ENCODE results near the gene LPCAT3.
"Not testable (repeated sequence)": the region's sequence is repeated elsewhere in the genome, so short reads cannot be mapped to it uniquely, and the experiment has no call there.

The LPCAT3 gene

DNA sequence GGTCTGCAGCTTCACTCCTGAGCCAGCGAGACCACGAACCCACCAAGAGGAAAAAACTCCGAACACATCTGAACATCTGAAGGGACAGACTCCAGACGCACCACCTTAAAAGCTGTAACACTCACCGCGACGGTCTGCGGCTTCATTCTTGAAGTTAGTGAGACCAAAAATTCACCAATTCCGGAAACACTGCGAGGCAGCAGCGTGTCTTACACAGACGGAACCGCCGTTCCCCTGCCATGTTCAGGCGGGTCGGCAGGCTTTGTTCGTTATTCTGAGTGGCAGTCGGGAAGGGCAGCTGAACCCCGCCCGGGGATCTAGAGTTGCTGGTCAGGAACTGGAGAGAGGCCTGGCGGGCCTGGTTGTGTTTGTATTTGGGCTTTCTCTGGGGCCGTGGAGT lies 20.3 kb upstream of the LPCAT3 start:
- DNase-seq (ENCODE audit: low read depth in 1 of 2, low spot score in 1 of 2) = no peak

DNA sequence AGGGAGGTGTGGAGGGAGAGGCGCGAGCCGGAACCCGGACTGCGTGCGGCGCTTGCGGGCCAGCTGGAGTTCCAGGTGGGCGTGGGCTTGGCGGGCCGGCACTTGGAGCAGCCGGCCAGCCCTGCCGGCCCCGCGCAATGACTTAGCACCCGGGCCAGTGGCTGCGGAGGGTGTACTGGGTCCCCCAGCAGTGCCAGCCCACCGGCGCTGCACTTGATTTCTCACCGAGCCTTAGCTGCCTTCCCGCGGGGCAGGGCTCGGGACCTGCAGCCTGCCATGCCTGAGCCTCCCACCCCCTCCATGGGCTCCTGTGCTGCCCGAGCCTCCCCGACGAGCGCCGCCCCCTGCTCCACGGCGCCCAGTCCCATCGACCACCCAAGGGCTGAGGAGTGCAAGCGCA lies 19.1 kb upstream of the LPCAT3 start:
- DNase-seq (ENCODE audit: low read depth in 1 of 2, low spot score in 1 of 2) = not testable (repeated sequence)

DNA sequence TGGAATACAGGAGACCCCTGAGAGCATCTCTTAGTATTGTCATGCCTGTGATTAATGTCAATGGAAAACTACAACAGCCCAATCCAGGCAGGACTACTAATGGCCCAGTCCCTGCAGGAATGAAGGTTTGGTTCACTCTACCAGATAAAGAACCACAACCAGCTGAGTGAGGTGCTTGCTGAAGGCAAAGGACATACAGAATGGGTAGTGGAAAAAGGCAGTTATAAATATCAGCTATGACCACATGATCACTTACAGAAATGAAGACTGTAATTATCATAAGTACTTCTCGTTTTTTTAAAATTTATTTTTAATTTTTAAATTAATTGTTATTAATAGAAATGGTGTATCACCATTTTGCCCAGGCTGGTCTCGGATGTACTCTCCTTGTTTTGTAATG lies 17.2 kb upstream of the LPCAT3 start:
- DNase-seq (ENCODE audit: low read depth in 1 of 2, low spot score in 1 of 2) = no peak

DNA sequence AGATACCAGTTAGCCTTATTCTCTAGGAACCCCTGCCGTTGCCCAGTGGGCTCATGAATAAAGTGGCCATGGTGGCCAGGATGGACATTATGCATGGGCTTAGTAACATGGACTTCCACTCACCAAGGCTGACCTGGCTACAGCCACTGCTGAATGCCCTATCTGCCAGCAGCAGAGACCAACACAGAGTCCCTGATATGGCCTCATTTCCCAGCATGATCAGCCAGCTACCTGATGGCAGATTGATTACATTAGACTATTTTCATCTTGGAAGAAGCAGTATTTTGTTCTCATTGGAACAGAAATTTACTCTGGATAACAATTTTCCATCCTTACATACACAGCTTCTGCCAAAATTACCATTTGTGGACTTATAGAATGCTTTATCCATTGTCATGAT lies 16.2 kb upstream of the LPCAT3 start:
- DNase-seq (ENCODE audit: low read depth in 1 of 2, low spot score in 1 of 2) = no peak

DNA sequence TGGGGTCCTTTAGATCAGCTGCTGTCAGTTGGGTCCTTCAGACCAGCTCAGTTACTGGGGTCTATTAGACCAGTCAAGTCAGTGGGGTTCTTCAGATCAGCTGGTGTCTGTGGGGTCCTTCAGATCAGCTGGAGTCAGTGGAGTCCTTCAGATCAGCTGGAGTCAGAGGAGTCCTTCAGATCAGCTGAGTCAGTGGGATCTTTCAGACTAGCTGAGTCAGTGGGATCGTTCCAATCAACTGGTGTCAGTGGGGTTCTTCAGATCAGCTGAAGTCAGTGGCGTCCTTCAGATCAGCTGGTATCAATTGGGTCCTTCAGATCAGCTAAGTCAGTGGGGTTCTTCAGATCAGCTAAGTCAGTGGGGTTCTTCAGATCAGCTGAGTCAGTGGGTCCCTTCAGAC lies 14.7 kb upstream of the LPCAT3 start:
- DNase-seq (ENCODE audit: low read depth in 1 of 2, low spot score in 1 of 2) = no peak

DNA sequence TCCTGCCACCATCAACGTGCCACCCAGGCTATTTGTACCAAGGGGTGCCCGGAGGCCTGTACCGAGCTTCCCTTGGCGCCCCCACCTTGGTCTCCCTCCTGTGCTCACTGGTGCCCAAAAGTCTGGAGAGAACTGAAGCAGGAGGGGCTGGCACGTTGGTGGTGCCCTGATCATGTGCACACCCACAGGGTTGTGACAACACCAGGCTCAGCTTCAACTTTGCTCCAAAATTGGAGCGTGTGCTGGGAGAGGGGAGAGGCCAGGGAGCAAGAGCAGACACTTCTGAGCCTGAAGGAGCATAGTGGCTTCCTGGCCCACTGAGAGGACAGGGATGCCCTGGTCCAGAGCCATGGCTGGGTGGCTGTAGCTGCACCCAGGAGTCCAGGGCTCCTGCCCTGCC lies 13.0 kb upstream of the LPCAT3 start:
- no peak for DNase-seq (ENCODE audit: low read depth in 1 of 2, low spot score in 1 of 2)

DNA sequence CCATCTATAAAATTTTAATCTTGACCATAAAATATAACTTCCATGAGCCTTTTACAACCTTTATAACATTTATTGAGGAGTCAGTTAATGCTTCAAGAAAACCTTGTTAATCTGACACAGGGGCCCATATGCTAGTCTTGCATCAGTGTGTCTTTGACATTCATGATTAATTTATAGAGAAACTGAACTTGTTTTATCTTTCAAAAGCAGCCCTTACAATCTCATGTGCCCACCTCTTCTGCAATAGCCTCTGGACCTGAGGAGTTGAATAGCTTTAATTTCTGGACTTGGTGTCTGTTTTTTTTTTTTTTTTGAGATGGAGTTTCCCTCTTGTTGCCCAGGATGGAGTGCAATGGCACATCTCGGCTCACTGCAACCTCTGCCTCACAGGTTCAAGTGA lies 8.6 kb upstream of the LPCAT3 start:
- no peak for DNase-seq (ENCODE audit: low read depth in 1 of 2, low spot score in 1 of 2)

DNA sequence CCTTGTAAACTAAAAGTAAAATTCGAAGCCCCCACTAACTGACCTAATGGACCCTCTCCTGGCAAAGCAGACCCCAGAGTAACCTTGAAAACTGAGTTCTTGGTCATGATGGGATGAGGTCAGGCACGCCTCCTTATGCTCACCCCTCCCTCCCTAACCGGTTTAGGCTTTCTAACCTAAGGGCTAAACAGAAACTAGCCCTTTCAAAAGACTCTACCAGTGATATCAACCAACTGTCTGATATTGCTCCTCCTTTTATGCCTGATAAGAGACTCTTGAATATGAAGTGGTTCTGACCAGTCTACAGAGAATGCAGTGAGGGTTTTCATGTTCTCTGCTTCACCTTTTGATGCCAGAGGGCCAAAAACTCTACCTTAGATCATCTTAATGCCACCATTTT lies 4.8 kb upstream of the LPCAT3 start:
- DNase-seq (ENCODE audit: low read depth in 1 of 2, low spot score in 1 of 2) = no peak

DNA sequence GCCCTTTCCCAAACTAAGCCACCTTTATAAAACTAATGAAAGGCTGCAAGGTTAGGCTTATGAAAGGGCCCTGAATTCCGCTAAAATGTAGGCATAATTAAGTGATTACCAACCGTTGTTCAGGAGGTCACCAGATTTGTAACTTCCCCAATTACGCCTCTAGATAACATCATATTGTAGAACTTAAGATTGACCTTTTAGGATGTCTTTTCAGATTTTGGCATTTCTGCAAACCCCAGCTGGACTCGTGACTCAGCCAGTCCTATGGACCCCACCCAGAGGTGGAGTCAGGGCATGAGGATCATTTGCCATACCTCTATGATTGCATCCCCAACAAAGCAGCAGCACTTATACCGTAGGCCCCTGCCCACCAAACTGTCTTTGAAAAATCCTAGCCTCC lies 3.7 kb upstream of the LPCAT3 start:
- DNase-seq (ENCODE audit: low read depth in 1 of 2, low spot score in 1 of 2) = no peak

DNA sequence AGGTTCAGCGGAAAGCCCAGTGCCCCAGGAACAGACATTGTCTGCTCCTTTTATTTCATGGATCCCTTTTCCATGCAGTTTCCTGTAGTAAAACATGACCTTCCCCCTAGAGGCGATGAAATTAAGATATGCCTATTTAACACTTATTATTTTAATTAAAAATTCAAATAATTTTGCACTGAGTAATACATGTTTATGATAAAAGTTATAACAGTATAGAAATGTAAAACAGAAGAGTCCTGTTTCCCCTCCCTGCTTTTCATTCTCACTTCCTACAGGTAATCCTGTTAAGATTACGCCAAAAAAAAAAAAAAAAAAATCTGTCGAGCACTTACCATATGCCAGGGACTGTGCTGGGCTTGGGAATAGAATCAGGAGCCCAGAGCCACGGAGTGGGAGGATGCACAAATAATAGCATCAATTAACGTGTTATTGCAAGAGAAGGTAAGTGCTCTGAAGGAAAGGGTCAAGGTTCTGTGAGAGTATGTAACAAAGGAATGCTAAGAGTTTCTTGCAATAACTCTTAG lies 830 bp upstream of the LPCAT3 start:
- no peak for DNase-seq (ENCODE audit: low read depth in 1 of 2, low spot score in 1 of 2)

DNA sequence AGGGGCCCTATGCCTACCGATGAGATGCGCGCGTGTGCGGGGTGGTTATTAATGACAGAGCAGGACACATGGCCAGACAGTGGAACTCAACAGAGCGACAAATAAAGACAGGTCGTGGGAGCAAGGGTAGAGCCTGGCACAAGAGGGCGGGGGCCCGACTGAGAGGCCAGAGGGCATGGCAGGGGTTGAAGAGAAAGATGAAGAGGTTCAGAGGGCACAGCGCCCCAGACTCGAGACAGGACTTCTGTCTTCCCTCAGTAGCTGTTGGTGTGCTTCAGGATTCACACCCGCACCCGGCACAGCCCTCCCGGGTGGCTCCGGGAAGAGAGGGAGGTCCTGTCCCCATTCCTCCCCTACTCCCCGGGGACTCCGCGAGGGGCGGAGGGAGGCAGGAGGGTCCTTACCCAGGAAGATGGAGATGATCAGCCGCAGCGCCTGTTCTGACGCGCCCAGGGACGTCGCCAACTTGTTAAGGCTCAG lies 366 bp downstream of the LPCAT3 start:
- DNase-seq (ENCODE audit: low read depth in 1 of 2, low spot score in 1 of 2) = no peak

DNA sequence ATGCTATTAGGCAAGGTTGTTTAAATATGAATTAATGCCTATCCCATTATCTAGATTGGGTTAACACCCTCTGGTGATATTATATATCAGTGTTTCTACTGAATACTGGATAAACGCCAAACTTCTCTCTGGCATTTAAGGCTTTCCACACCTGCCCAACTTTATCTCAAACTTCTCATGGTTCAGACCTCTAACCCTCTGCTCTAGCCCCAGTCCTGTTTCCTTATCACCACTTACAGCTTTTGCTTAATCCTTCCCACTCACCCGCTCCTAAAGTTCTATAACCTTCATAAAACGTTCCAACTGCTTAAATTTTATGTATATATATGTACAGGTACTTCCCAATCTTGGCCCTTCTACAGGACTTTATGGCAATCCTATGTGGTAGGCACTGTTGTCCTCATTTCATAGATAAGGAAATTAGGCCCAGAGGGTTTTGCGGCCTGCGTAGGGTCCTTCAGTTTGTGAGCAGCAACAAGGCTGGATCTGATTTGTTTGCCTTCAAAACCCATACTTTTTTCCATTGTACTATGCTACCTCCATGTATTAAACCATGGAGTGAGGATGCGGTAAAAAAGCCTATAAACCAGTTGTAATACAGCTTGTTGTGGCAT lies 1.2 kb downstream of the LPCAT3 start:
- no peak for DNase-seq (ENCODE audit: low read depth in 1 of 2, low spot score in 1 of 2)

DNA sequence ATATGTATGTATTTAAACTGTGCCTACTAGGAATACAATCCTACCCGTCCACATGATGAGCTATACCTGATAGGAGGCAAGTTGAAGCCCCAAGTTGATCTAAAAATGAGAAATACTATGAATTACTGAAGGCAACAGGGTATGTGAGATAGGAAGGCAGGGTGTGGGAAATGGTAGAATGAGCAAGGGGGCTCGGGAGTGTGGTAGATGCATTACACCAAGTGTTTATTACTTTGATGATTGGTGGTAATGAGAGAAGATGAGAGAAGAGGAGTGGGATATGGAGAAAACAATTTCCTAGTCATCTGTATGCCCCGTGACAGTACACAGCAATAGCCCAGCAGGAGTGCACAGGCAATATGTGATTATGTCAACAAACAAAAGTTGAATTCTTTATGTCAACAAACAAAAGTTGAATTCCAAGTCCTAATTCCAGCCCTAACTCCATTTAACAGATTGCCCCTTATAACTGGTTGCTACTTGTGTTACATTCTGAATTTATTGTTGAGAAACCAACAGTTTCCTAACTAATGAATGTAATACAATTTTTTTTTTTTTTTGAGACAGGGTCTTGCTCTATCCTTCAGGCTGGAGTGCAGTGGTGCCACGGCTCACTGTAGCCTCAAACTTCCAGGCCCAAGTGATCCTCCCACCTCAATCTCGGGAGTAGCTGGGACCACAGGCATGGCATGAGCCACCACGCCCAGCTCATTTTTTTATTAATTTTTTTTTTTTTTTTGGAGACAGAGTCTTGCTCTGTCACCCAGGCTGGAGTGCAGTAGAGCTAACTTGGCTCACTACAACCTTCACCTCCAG lies 2.5 kb downstream of the LPCAT3 start:
- no peak for DNase-seq (ENCODE audit: low read depth in 1 of 2, low spot score in 1 of 2)

DNA sequence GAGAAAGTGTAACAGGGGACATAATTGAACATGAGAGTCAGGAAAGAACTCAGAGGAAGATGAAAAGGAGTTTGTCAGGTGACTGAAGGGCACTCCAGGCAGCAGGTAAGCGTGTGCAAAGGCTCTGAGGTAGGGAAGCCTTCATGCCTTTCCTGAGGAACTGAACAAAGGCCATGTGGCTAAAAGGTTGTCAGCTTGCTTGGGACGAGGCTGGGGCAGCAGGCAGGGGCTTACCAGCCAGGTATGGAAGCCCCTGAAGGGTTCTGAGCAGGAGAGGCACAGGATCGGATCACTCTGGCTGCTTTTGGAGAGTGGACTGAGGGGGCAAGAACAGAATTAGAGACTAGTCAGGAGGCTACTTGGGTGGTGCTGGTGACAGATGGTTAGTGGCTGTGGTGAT lies 5.2 kb downstream of the LPCAT3 start:
- DNase-seq (ENCODE audit: low read depth in 1 of 2, low spot score in 1 of 2) = no peak

DNA sequence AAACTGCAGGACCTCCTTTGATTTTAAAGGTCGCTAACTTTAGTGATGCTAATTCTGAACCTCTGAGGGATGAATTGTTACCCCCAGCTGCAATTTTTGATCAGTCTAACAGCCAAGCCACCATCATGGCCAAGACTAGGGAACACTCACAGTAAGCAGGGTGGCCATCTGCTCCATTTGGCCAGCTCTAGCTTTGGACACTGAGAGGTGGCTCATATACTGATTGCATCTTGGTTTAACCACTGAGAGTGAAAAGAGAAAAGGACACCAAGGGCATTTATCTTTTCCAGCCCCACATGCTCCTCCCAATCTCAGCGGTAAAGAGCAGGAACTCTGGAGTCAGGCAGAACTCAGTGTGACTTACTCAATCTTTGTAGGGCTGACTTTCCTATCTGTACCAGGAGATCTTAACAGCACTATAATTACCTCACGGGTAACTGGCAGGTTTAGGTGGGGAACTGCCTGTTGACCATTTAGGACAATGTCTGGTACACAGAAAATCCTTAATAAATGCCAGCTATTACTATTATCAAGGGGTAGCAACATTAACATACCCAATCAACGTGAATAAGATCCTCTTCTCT lies 6.2 kb downstream of the LPCAT3 start:
- DNase-seq (ENCODE audit: low read depth in 1 of 2, low spot score in 1 of 2) = no peak

DNA sequence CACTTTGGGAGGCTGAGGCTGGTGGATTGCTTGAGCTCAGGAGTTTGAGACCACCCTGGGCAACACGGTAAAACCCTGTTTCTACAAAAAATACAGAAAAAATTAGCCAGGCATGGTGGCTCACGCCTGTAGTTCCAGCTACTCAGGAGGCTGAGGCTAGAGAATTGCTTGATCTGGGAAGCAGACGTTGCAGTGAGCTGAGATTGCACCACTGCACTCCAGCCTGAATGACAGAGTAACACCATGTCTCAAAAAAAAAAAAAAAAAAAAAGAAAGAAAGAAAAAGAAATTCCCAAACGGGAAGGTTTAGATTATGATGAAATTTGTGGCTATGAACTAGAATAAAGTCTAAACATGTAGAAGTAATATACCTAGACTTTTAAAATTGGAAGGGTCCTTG lies 6.9 kb downstream of the LPCAT3 start:
- DNase-seq (ENCODE audit: low read depth in 1 of 2, low spot score in 1 of 2) = not testable (repeated sequence)

DNA sequence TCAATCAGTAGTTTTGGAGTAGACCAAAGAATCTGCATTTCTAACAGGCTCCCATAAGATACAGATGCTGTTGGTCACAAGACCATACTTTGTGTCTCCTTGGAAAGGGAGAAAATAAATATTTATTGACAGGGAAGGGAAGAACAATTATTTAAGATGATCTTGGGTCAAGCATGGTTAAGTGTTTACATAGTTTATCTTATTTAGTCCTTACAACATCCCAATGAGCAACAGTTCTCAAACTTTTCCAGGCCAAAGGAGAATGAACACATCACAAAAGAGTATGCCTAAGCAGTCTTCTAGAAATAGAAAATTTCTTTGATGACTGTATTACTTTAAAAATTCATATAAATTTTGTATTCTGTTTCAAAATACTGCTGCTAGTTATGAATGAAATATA lies 8.8 kb downstream of the LPCAT3 start:
- DNase-seq (ENCODE audit: low read depth in 1 of 2, low spot score in 1 of 2) = no peak

DNA sequence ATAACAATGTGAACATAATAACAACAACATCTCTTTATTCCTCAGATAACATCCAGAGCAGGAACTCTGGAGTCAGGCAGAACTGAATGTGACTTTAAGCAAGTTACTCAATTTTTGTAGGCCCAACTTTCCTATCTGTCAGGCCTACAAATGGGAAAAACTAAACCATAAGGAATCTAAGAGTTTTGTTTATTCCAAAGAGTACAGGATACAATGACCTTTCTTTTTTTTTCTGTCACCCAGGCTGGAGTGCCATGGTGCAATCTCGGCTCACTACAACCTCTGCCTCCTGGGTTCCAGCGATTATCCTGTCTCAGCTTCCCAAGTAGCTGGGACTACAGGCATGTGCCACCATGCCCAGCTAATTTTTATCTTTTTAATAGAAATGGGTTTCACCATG lies 9.4 kb downstream of the LPCAT3 start:
- DNase-seq (ENCODE audit: low read depth in 1 of 2, low spot score in 1 of 2) = no peak

DNA sequence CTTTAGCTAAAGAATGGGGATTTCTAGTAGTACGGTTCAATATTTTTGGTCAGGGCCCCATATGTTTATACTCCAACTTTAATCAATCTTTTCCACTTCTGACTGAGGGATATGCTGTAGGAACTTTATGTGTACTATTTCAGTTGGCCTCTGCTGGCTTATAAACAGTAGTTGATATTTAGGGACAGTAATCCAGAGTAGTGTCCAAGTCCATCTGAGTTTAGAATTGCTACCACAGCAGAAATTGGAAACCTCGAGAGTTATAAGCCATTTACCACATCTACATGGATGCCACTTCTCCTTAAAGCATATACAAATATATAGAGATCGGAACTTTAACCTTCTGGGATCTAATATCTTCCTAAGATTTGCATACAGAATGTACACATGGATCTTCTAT lies 11.6 kb downstream of the LPCAT3 start:
- DNase-seq (ENCODE audit: low read depth in 1 of 2, low spot score in 1 of 2) = no peak

DNA sequence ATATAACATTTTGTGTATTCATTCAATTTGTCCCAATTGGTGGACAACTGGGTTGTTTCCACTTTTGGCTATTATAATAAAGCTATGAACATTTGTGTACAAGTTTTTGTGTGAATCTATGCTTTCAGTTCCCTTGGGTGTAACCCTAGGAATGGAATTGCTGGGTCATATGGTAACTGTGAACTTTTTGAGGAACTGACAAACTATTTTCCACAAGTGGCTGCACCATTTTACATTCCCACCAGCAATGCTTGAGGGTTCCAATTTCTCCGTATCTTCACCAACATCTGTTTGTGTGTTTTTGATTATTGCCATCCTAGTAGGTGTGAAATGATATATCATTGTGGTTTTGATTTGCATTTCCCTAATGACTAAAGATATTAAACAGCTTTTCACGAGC lies 13.0 kb downstream of the LPCAT3 start:
- no peak for DNase-seq (ENCODE audit: low read depth in 1 of 2, low spot score in 1 of 2)

DNA sequence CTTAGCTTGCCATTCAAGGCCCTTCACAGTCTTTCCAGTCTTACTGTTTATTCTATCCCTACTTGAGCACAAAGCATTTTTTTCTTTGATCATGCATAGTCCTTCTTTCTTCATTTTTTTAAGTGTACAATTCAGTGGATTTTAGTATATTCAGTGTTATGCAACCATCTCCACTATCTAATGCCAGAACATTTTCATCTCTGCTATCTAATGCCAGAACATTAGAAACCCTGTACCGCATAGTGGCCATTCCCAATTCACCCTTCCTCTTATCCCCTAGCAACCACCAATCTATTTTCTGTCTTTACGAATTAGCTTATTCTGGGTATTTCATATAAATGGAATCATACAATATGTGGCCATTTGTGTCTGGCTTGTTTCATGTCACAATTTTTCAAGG lies 13.4 kb downstream of the LPCAT3 start:
- no peak for DNase-seq (ENCODE audit: low read depth in 1 of 2, low spot score in 1 of 2)

DNA sequence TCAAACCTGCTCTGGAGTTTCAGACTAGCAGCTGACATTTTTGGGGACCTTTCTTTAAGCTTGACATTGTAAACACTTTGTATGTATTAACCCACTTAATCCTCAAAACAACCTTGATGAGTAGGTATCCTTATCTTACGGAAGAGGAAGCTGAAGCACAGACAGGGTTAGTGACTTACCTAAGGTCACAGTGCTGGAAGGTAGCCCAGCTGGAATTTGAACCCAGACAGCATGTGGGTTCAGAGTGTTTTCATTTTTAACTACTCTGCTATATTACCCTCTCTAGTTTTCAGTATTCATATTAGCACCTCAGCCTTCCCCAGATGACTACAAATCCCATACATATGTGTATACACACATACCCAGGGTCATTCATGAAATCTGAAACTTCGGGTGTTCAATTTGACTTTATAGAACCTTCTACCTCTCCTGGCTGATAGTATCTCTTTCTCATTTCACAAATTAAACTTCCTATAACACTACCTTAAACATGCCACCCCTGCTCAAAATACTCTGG lies 13.9 kb downstream of the LPCAT3 start:
- DNase-seq (ENCODE audit: low read depth in 1 of 2, low spot score in 1 of 2) = no peak

Measured in activated T-helper 1 cell treated with anti-CD3 and anti-CD28 coated beads, Interleukin-2, amount 50 U/mL, for 16 hours (primary cell).